Superior temporal gyrus (tissue), 1 donor: ENCODE data around the gene DOK6.
"Not testable (repeated sequence)": the region's sequence is repeated elsewhere in the genome, so short reads cannot be mapped to it uniquely, and the experiment has no call there.

Source experiments
- DNase-seq: peaks from one replicate; pipeline ENCODE4 v3.0.0-alpha.2; 2016; ENCODE audit errors: extremely low spot score

The DOK6 gene

DNA sequence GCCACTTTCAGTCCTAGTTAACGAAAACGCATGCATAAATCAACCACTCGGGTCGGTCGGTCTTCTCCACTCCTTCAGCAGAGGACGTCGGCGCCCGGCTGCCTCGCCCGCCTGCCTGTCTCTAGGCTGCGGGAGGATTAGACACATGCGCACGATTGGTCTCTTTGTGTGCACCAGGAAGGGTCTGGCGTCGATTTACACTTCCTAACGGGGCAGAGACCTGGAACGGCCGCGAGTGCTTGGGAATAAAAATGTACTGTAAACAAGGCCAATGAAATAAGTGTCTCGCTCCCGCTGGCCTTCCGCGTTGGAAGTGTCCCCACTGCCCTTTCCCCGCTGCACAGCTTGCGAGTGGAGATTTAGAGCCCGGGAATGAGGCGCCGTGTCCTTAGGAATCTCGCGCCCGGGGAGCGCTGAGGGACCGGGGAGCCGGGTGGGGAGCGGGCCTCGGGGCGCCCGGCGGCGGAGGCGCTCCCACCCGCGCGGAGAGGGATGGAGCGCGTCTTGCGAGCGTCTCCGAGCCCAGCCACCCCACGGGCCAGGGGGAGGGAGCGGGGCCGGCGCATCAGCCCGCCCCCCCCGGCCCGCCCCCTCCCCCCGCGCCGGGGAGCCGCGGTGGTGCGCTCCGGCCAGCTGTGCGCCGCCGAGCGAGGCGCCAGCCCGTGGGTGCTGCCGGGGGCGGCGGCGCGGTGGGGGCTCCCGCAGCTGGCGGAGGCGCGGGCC, at the start of gene DOK6:
DOK6 (plus strand) TSS at position 636 of the 723 bp plus-strand sequence.
- peak; percentile 54 for DNase-seq

DNA sequence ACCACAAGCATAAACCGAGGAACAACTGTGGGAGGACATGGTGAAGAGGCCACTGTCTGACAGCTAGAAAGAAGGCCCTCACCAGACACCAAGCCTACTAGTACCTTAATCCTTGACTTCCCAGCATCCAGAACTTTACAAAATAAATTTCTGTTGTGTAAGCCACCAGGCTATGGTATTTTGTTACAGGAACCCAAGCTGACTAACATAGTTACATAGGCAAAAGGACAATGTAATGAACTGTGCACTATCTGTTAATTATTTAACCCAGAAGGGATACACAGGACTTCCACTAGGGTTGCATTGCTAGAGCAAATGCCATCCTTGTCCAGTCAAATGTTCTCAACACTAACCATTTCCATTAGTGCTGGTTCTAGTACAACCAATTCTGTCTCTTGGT, 47.7 kb upstream of the DOK6 start:
- DNase-seq, result no peak

DNA sequence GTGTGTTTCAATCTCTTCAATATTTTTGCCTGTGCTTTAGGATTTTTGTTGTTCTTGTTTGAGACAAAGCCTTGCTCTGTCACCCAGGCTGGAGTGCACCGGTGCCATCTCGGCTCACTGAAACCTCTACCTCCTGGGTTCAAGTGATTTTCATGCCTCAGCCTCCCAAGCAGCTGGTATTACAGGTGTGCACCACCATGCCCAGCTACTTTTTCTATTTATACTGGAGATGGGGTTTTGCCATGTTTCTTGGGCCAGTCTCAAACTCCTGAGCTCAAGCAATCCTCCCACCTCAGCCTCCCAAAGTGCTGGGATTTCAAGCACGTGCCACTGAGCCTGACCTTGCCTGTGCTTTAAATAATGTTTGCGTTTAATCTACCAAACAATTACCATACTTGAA, 43.1 kb upstream of the DOK6 start:
- no peak for DNase-seq

DNA sequence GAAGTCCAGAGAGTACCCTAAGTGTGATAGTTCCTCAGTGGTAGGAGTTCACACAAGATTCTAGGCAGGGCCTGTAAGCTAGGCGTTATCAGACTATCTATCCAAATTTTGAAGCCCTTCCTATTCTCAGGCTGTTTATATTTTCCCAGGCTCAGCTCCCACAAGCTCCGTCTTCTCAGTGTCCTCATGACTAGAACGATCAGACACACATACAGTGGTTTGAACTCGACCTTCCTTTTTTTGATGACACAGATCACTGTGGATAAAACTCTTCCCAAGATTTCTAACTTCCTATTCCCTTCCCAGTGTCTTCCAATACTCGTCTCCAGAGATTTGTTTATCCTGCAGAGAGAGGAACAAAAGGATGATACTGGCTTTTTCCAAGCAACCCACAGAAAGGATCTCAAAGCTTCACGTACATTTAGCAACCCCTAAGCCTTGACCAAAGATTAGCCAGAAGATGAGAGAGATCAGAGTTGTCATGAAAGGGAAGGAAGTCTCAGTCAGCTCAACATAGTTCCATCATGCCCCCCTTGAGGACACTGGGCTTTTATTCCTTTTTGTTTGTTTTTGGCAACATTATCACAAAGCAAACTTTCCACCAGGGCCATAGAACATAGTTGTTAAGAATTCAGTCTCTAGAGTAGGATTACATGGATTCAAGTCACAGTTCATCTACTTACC, 42.3 kb upstream of the DOK6 start:
- no peak for DNase-seq

DNA sequence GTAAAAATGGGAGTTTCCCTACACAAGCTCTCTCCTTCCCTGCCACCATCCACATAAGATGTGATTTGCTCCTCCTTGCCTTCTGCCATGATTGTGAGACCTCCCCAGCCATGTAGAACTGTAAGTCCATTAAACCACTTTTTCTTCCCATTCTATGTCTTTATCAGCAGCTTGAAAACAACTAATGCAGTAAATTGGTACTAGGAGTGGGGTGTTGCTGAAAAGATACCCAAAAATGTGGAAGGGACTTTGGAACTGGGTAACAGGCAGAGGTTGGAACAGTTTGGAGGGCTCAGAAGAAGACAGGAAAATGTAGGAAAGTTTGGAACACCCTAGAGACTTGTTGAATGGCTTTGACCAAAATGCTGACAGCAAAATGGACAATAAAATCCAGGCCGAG, 40.9 kb upstream of the DOK6 start:
- not testable (repeated sequence) for DNase-seq

DNA sequence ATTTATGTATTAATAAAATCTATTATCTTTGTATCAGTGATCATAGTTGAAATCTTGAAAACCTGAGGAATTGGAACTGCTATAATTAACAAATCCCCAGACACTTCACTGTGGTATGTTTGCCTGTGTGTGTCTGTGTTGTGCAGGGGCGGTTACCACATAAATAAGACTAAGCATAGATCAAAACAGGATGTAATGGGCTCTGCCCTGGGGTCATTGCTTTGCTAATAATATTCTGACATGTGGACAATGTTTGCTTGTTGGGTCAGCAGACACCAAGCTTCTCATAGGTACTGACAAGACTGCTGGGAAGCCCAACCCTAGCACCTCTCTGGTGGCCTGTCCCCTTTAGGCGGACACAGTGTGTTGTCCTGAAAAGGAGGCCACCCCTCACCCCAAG, 35.8 kb upstream of the DOK6 start:
- DNase-seq, result no peak

DNA sequence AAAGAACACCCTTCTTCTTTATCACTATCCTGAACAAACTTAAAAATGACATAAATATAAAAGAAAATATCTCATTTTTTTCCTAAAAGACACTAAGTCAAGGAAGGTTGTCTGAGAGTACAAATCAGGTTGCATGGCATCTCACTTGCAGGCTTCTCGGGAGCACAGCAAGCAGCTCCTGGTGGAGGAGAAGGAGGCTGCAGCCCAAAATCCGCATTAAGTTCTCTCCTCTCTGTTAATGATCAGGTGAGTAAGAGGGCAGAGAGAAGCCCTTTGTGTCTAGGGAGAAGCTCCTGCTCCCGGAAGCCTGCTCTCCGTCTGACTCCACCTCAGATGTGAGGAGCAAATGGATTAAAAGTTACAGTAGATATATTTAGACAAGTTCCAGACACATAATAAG, 35.0 kb upstream of the DOK6 start:
- DNase-seq, result no peak

DNA sequence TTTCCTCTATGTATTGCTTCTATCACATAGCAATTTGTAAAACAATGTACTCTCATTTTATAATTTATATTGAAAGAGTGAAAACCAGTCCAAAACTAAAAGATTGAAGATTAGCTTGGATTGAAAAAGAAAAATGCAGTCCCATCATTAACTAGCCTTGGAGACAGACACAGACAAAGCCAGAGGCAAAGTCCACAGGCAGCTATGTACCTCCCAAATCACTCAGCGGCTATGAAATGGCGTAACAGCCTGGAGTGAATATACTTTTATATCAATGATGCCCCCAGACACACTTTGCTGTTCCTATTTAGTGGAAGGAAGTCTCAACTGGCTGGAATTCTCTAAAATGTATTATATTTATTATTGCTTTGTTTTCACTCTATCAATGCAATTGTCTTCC, 33.6 kb upstream of the DOK6 start:
- no peak for DNase-seq

DNA sequence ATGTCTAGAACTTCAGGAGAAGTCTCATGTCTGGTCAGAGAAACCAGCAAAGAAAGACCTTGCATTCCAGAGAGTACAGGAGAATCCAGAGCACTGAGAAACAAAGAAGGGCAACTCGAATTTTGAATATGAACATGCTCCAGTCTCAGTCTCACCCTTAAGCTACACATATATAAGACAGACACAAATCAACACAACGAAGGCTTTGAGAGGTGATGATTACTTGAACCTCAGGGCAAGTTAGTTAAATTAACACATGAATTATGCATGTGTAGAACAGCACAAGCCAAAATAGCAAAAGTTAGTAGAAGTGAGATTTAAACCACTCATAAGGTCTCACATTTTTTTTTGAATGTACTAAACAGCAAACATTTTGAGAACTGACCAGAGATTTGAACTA, 29.0 kb upstream of the DOK6 start:
- DNase-seq, result no peak

DNA sequence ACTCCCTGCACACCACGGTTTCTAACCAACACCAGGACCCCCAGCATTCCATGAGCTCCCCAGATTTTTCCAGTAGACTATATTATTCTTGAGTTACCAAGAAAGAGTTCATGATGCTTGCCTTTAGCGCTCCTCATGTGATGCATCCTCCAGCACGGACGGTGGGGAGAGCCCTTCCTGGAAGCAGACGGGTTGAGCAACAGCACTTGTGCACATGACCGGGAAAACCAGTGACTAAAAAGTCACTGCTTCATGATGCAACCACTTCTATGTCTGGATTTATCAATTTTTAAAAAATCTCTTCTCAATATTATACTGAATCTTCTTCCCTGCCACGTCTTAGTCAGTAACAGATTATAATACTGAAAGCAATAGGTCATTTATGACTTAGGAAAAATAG, 20.4 kb upstream of the DOK6 start:
- no peak for DNase-seq

DNA sequence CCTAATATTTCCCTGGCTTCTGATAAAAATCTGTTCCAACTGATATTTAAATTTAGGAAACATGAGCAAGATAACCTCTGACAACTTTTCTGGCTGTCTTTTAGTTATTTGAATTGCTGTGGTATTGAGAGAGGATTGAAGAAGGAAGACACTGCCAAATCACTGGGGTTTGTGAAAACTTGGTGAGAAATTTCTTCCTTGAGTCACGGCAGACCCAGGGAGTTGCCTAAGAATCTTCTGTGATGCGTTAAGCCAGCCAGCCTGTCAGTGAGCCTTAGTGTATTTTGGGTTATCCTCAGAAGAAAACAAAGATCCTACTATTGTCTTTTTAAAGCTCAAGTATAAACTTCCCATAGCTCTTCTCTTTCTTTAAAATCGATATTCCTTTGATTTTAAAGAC, 17.5 kb upstream of the DOK6 start:
- no peak for DNase-seq

DNA sequence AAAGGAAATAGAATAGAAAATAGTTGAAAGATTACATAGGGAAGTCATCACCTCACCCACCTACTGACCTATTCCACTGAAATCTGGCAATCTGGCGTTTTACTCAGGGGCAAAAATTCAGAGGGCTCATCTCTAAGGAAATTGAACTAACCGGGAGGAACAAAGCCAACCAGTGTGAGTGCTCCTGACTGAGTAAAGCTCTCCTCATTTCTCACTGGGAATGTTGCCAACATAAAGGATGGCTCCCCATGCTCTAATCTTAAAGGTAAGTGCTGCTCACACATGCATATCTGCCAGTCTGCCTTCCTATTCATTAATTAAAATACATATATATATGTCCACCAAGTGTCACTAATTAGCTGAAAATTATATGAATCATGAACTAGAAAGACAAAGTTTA, 13.5 kb upstream of the DOK6 start:
- no peak for DNase-seq

DNA sequence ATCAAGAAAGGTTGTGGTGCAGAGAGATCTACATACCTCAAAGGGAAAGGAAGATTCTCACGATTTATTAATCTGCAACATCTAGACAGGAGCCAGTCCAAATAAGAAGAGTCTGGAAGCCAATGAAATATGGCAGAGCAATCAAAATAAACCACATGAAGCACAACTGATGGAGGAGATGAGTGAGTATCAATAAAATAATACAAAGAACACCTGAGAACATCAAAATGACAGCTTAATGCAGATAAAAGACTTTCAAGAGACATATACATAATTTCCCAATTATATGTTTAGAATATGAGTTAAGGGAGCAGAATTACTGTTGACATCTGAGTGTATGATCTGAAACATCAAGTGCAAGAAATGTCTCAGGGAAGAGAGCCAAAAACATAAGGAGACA, 12.5 kb upstream of the DOK6 start:
- no peak for DNase-seq

DNA sequence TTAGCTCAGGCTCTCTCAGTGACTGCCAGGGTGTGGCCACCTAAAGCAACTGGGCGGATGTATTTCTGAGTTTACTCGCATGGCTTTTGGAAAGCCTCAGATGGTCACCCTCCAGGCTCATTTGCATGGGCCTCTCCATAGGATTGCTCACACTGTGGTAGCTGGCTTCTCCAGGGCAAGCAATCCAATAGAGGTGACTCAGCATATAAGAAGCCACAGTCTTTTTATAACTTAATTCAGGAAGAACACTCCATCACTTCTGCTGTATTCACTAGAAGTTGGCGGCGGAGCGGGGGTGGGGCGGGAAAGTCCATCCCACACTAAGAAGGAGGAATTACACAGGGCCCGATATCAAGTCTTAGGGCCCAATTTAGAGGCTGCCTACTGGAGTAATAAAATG, 3.6 kb upstream of the DOK6 start:
- no peak for DNase-seq

DNA sequence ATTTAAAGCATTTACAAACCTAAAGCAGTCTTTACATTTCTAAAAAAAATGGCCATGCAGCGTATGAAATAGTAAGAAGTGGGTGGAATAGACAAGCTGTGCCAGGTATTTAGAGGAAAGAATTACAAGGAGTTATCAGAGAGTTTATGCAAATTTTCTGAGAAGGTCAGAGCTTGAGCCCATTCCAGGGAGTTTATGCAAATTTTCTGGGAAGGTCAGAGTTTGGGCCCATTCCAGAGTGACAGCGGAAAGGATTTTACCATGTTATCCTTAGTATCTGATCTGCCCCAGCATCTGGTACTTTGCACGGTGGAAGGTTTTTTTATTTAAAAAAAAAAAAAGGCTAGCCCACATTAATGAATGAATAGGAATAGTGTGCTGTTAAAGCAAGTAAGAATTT, 1.4 kb upstream of the DOK6 start:
- DNase-seq, result no peak

DNA sequence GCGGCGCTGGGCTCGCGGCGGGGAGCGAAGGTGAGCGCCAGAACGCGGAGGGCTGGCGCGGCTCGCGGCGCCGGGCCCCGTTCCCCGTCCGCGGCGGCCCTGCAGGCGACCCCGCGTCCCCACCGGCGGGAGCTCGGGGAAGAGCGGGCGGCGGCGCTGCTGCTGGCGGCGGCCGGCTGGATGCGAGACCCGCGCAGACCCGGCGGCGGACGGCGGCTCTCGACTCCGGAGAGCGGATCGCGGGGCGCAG, 213 bp downstream of the DOK6 start:
- DNase-seq, result no peak

DNA sequence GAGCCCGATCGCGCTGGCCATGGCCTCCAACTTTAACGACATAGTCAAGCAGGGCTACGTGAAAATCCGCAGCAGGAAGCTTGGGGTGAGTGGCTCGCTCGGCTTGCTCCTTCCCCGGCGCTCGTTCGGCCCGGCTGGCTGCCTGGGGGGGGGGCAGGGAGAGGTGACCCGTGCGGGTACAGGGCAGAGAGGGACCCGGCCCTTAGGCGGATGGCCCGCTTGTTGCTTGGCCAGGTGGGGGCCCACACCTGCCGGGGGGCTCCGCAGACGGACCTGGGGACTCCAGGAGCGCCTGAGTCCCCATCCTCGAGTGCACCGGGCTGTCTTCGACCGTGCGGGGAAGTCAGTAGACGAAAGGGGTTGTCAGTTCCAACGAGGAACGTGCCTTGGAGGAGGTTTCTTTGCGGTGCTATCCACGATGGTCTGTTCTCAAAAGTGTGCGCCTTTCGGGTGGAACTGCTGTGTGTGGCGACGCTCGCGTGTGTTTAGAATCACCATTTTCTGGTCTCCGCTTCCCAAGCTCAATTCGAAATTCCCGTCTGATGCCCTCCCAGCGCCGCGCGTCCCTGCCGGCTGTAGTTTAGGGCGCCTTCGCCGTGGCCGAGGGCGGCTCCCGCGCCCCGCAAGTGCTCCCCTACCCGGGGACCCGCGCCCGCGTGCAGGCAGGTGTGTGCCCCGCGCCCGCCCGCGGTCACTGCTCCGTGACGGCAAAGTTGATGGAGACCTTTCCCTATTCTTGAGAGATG, 711 bp downstream of the DOK6 start:
- DNase-seq, result peak; percentile 31

DNA sequence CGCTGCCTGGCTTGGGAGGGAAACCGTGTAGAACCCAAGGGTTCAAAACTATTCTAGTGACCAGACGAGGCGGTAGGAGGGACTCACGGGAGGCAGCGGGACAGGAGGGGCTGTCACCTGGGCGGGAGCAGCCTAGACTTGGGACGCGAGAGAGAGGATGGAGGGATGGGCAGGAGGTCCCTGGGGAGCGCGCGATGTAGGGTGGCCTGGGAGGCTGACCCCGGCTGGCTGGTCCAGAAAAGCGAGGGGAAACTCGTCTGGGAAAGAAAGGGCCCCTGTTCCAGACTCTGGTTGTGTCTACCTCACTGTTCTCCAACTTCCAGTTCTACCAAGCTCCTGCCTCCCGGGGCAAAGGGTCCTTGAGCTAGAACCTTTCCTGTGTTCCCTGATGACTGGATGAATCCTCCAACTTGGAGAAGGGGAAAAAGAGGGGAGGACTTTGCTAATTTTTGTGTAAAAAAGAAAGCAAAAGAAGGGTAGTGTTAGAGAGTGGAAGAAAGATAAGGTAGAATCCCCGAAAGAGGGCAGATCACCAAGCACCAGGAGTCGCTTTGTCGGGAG, 1.4 kb downstream of the DOK6 start:
- peak; percentile 30 for DNase-seq

DNA sequence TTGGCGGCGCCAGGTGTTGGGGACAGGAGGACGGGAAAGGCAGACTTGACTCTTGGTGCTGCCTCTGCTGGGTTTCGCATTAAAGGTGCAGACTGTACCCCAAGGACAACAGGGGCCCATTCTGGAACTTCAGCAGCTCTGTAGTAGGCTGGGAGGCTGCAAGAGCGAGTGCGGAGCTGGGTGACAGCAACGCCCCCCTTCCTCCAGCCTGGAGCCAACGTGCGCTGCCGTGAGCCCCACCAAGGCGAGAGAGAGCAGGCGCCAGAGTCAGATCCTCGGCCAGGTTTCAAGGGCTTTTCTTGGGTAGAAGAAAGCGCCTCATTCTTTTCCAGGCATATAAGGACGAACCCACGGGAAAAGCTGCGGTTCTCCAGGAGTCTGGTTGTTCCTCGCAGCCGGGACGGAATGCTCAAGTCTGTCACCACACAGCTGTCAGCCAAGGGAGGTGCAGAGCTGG, 1.9 kb downstream of the DOK6 start:
- peak; percentile 33 for DNase-seq

DNA sequence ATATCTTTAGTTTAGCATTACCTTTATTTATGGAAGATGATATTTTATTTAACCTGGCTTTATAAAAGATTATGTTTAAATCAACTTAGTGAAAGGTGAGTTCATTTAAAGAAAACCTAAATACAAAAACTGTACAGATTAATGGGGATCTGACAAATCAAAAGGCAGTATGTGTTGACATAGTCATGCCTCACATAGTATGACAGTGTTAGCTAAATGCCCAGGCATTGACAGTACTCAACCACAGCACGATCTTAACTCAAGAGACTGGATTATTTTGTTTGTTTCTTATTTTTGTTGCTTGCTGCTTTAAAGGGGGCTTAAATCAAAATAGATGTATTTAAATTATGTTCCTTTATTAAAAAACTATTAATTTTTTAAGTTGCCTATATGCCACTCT, 7.8 kb downstream of the DOK6 start:
- no peak for DNase-seq

DNA sequence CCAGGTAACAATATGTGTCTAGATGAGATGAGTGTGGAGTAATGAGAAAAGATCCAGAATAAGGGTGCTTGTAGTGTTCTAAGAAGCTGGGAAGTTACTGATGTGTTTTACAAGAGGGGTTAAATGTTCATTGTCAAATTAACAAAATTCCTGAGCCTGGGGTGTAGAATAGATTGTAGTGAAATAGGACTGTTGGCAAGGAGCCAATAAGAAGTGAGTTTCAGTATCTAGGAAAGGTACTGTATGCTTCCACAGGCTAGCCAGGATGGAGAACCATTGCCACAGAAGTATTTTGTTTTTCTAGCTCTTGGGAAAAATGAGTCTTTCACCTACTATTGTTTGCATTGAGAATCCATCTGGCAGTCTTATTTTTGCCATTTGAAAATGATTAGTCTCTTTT, 10.5 kb downstream of the DOK6 start:
- no peak for DNase-seq

DNA sequence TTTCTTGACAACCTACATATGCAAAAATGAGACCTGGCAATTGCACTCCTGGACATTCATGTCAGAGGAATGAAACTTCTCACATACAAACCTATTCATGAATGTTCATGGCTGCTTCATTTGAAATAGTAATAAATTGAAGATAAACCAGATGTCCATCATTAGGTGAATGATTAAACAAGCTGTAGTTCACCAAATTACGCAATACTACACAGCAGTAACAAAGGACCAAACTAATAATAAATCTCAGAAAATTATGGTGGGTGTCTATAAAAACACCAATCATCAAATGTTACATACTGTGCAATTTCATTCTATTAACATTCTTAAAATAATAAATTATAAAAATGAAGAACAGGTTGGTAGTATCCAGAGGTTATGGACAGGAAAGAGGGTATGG, 13.5 kb downstream of the DOK6 start:
- no peak for DNase-seq

DNA sequence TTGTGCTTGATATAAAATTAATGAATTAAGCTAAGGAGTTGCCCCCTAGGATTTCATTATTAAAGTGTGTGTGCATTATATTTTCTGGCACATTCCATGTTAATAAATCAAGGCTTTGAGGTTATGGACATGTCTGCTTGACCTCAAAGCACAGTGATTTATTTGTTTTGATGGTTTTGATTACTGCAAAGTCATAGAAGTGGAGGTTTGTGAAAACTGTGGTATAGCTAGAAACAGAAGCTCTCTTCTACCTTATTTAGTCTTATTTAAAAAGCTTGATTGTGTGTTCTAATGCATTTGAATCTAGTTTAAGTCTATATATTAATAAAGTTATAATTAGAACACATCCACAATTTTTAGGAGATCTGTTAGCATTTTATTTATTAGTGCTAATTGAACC, 32.2 kb downstream of the DOK6 start:
- DNase-seq, result no peak
